NCI-H2171 (cell line): ENCODE measurements around the gene OR10G3.

Source experiments
- DNase-seq: peaks from one replicate; lab custom pipeline; 2025; lab: John Stamatoyannopoulos, UW

OR10G3 gene

GRCh38 chr14:21535545-21536417, 44.1 kb downstream of the OR10G3 start:
- no peak for DNase-seq

GRCh38 chr14:21534576-21534975, 45.3 kb downstream of the OR10G3 start:
- no peak for DNase-seq

- no peak for DNase-seq
Observed at GRCh38 chr14:21533294-21533693, 46.6 kb downstream of the OR10G3 start.

GRCh38 chr14:21529515-21529914, 50.4 kb downstream of the OR10G3 start:
- no peak for DNase-seq

GRCh38 chr14:21528381-21529348, 51.2 kb downstream of the OR10G3 start:
- peak; percentile 68 for DNase-seq

- DNase-seq: no peak
Observed at GRCh38 chr14:21527318-21527679, 52.6 kb downstream of the OR10G3 start.

- DNase-seq: peak; percentile 75
Observed at GRCh38 chr14:21526672-21527317, 53.1 kb downstream of the OR10G3 start.

GRCh38 chr14:21525962-21526671, 53.8 kb downstream of the OR10G3 start, which contains the start of gene SALL2:
TSS of gene SALL2 (minus strand) at chr14:21526346. CDS start at chr14:21526127, 219 bp downstream.
- DNase-seq: peak; percentile 100

- peak; percentile 62 for DNase-seq
Observed at GRCh38 chr14:21525571-21525961, 54.3 kb downstream of the OR10G3 start.

- DNase-seq: no peak
Observed at GRCh38 chr14:21524575-21525490, 55.0 kb downstream of the OR10G3 start.

GRCh38 chr14:21523203-21523602, 56.7 kb downstream of the OR10G3 start:
- no peak for DNase-seq

GRCh38 chr14:21521501-21521900, 58.4 kb downstream of the OR10G3 start:
- DNase-seq: no peak

GRCh38 chr14:21520767-21521166, 59.1 kb downstream of the OR10G3 start:
- DNase-seq: no peak

GRCh38 chr14:21518725-21519124, 61.2 kb downstream of the OR10G3 start:
- no peak for DNase-seq
